IPS-18c (cell line): Measurements from ENCODE around the gene VAV2.

Source experiments
- H3K4me3 ChIP-seq: 2 replicates; pipeline ENCODE4 v1.7.0; 2013; ENCODE audit warnings: low read depth, mild to moderate bottlenecking, low read length, moderate library complexity; ENCODE audit not compliant: insufficient read depth
- H3K9me3 ChIP-seq: one replicate; pipeline ENCODE4 v1.6.1; 2013; ENCODE audit warnings: mild to moderate bottlenecking, low read length, moderate library complexity; ENCODE audit not compliant: control insufficient read depth, insufficient read depth

The VAV2 gene

GRCh38 chr9:133734590-133735414 lies 257.3 kb downstream of the VAV2 start:
- Histone ChIP-seq H3K9me3 (peaks cover 2% of the 10 kb centered on the region), H3K4me3 (no peak overlapping the region)

- H3K9me3 ChIP-seq: peaks cover 2% of the 10 kb centered on the region
Measured at GRCh38 chr9:133733796-133734533, 258.2 kb downstream of the VAV2 start.

GRCh38 chr9:133733421-133733795 lies 258.7 kb downstream of the VAV2 start:
- Histone ChIP-seq H3K9me3 (peaks cover 2% of the 10 kb centered on the region), H3K4me3 (no peak overlapping the region)

More at GRCh38 chr9:133733796-133734533, 258.2 kb downstream of the VAV2 start:
- no peak overlapping the region for H3K4me3 ChIP-seq

- no peak overlapping the region for H3K4me3 ChIP-seq
- H3K9me3 ChIP-seq: peaks cover 2% of the 10 kb centered on the region
Measured at GRCh38 chr9:133732639-133733408, 259.3 kb downstream of the VAV2 start.

GRCh38 chr9:133731876-133732638 lies 260.1 kb downstream of the VAV2 start:
- H3K4me3 ChIP-seq: no peak overlapping the region
- H3K9me3 ChIP-seq: no peaks in the 10 kb centered on the region

GRCh38 chr9:133730994-133731715 lies 261.0 kb downstream of the VAV2 start:
- Histone ChIP-seq H3K4me3 (no peak overlapping the region), H3K9me3 (no peaks in the 10 kb centered on the region)

GRCh38 chr9:133729617-133730281 lies 262.4 kb downstream of the VAV2 start:
- Histone ChIP-seq H3K9me3 (no peaks in the 10 kb centered on the region), H3K4me3 (no peak overlapping the region)

- Histone ChIP-seq H3K4me3 (no peak overlapping the region), H3K9me3 (no peaks in the 10 kb centered on the region)
Measured at GRCh38 chr9:133728856-133729616, 263.1 kb downstream of the VAV2 start.

GRCh38 chr9:133727876-133728441 lies 264.2 kb downstream of the VAV2 start:
- Histone ChIP-seq H3K9me3 (no peaks in the 10 kb centered on the region), H3K4me3 (no peak overlapping the region)

GRCh38 chr9:133727277-133727875 lies 264.7 kb downstream of the VAV2 start:
- Histone ChIP-seq H3K4me3 (no peak overlapping the region), H3K9me3 (no peaks in the 10 kb centered on the region)

GRCh38 chr9:133726401-133727276 lies 265.5 kb downstream of the VAV2 start:
- no peak overlapping the region for H3K4me3 ChIP-seq
- H3K9me3 ChIP-seq: no peaks in the 10 kb centered on the region

- Histone ChIP-seq H3K4me3 (no peak overlapping the region), H3K9me3 (no peaks in the 10 kb centered on the region)
Measured at GRCh38 chr9:133725886-133726285, 266.2 kb downstream of the VAV2 start.

GRCh38 chr9:133718563-133719315 lies 273.4 kb downstream of the VAV2 start:
- H3K9me3 ChIP-seq: no peaks in the 10 kb centered on the region
- H3K4me3 ChIP-seq: no peak overlapping the region
